GM20431 (cell line): ENCODE measurements around the gene RAD51D.
"Not testable (repeated sequence)": the region's sequence is repeated elsewhere in the genome, so short reads cannot be mapped to it uniquely, and the experiment has no call there.

Source experiments
- in situ Hi-C: fragments of 300-500 bp; cut with MseI, MboI; formaldehyde crosslinking; loops from one replicate; pipeline ENCODE4 v1.15.0; 2020; ENCODE audit warnings: low sequenced_read_pairs; ENCODE audit not compliant: unreplicated experiment

RAD51D gene

DNA sequence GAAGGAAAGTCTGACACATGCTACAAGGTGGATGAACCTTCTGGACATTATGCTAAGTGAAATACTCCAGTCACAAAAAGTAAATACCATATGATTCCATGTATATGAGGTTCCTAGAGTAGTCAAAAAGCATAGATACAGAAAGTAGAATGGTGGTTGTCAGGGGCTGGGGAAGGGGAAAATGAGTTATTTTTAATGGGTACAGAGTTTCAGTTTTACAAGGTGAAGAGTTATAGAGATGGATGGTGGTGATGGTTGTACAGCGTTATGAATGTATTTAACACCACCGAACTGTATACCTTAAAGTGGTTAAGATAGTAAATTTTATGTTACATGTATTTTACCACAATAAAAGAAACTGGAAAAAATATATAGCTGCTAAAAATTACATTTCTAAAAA is 17.9 kb downstream of the RAD51D start:
- in situ Hi-C loops: loop anchor here (25.0 kb wide), 1 partner anchor 564 kb away; no protein-coding TSS in a partner anchor

- in situ Hi-C loops: loop anchor here (25.0 kb wide), 1 partner anchor 564 kb away; no protein-coding TSS in a partner anchor
Observed at GRCh38 chr17:35101036-35101435, 18.6 kb downstream of the RAD51D start.

DNA sequence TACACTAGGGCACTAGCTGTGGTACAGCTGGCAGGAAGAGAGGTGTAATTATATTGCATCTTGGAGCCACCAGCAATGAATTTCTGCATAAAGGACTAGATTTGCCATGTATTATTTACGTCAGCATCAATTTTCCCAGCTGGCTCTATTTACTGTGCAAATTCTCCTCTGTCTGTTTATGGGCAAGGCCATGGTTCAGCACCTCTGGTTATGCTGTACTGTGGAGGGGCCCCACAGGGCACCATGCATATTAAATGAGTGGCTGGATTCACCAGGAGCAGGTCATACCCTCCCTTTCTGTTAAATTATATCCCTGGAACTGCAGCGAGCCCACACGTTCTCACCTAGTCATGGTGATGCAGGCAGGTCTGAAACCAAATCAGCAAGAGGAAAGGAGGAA is 19.8 kb downstream of the RAD51D start:
- in situ Hi-C loops: loop anchor here (25.0 kb wide), 1 partner anchor 563 kb away; no protein-coding TSS in a partner anchor

DNA sequence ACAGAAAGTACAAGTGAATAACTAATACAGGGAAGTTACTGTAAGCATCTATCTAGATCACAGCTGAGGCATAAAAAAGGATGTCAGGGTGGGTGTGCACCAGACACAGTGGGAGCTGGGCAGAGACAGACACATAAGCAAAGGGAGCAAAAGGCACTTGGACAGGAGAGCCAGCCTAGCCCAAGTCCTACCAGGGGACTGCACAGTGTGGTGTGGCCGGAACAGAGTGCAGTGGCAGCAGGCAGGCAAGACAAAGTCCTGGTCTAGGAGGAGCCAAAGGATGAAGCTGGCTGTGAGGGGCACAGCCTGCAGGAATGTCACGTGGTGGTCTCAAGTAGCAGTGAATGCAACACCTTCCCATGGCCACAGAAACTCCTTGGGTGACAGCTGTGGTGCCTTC is 21.9 kb downstream of the RAD51D start:
- in situ Hi-C loops: no loop called here

DNA sequence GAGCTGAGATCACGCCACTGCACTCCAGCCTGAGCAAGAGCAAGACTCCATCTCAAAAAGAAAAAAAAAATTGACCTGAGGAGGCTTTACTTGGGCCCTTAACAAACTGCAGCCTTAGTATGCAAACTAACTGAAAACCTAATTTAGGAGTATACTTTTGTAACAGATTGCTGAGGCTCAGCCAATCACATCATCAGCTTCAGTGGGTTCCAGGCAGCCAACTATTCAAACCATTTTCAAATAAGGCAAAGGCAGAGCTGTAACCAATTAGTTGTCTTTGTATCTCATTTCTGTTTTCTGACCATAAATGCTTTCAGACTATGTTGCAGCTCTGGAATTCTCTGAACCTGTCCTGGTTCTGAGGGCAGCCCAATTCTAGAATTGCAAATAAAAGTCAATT is 23.9 kb downstream of the RAD51D start:
- in situ Hi-C loops: no loop called here

GRCh38 chr17:35094902-35095301 is 24.8 kb downstream of the RAD51D start:
- in situ Hi-C loops: no loop called here

DNA sequence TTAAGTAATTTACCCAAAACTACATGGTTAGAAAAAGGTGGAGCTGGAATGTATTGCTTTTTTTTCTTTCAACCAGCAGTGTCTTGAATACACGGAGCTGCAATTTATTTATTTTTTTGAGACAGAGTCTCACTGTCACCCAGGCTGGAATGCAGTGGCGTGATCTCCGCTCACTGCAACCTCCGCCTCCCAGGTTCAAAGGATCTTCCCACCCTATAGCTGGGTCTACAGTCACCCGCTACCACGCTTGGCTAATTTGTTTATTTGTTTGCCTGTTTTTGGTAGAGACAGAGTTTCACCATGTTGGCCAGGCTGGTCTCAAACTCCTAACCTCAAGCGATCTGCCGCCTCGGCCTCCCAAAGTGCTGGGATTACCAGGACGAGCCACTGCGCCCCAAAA is 29.0 kb downstream of the RAD51D start:
- in situ Hi-C loops: not testable (repeated sequence)

- in situ Hi-C loops: no loop called here
Observed at GRCh38 chr17:35089586-35090296, 29.9 kb downstream of the RAD51D start.

GRCh38 chr17:35088881-35089585 is 30.6 kb downstream of the RAD51D start:
- in situ Hi-C loops: no loop called here

DNA sequence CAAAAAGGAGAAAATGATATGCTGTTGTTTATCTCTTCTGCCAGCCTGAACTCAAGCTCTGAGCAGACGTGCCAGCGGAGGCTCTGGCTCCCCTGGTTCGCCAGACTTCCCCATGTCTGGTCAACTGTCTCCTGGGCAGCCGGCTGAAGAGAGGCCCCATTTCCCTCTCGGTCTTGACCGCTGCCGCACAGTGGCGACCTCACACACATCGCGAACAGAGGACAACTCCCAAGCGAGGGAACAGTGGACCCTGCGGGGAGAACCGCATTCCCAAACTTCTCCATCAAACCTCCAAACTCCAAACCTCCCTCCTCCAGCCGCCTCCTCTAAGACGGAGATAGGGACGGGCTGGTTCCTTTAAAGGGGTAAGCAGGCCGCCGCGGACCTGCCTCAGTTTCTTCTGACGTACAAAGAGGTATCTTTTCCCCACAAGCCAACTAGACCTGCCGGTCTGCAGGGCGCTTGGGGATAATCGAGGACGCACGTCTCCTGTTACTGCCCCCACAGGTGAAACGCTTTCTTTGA is 31.2 kb downstream of the RAD51D start:
- in situ Hi-C loops: no loop called here

GRCh38 chr17:35087731-35088355 is 31.8 kb downstream of the RAD51D start:
- in situ Hi-C loops: no loop called here

DNA sequence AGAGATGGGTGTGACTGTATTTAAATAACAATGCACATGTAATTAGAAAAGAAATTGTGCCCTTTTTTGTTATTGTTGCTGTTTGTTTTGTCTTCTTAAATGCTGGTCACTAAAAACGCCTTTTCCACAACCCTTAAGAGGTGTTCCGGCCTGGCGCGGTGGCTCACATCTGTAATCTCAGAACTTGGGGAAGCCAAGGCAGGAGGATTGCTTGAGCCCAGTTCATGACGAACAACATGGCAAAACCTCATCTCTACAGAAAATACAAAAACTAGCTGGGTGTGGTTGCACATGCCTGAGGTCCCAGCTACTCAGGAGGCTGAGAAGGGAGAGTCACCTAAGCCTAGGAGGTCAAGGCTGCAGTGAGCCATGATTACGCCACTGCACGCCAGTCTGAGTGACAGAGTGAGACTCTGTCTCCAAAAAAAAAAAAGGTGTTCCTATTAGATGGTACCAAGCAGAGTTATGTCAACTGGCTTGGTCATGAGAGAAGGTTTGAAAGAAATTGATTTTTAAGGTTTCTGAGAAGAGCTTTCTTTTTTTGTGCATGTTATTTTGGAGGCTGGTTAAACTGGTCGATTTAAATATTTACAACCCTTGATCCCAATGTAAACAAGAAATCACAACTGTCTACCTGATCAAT is 32.6 kb downstream of the RAD51D start:
- in situ Hi-C loops: no loop called here

DNA sequence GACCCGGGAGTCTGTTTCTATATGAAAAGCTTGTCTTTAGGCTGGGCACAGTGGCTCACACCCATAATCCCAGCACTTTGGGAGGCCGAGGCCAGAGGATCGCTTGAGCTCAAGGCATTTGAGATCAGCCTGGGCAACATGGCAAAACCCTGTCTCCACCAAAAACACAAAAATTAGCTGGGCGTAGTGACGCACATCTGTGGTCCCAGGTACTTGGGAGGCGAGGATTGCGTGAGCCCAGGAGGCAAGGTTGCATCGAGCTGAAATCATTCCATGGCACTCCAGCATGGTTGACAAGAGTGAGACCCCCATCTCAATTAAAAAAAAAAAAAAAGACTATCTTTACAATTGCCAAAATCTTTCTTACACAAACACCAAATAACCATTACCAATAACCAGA is 33.5 kb downstream of the RAD51D start:
- in situ Hi-C loops: no loop called here

DNA sequence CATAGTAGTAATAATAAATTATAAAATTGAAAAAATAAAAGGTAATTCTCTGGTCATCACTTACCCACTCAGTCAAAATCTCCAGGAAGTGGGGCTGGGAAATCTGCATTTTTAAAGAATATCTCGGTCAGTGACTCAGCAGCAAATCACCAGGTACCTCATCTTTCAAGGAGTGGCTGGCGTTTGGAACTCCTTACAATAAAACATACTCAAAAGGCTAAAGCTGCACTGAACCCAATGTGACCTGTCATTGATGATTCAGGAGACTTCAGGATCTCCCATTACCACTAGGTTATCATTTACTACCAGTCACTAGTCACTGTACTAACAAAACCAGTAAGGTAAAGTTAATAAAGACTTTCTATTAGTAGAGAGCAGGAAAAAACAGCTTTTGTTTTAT is 34.7 kb downstream of the RAD51D start:
- in situ Hi-C loops: no loop called here

DNA sequence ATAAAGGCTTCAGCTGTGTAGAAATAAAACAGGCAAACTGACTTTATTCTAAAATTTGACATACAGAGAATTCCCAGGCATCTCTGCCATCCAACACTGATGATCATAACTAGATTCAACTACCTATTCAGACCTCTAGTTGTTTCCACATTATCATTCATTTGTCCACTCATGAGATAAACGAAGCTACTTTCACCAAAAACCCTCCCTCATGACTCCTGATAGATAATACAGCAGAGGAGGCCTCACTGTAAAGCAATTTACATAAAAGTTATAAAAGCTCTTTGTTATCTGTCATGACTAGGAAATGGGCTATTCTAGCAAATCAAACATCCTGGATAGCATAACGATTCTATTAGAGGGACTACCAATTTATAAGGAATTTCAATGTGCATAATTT is 36.6 kb downstream of the RAD51D start:
- in situ Hi-C loops: no loop called here

DNA sequence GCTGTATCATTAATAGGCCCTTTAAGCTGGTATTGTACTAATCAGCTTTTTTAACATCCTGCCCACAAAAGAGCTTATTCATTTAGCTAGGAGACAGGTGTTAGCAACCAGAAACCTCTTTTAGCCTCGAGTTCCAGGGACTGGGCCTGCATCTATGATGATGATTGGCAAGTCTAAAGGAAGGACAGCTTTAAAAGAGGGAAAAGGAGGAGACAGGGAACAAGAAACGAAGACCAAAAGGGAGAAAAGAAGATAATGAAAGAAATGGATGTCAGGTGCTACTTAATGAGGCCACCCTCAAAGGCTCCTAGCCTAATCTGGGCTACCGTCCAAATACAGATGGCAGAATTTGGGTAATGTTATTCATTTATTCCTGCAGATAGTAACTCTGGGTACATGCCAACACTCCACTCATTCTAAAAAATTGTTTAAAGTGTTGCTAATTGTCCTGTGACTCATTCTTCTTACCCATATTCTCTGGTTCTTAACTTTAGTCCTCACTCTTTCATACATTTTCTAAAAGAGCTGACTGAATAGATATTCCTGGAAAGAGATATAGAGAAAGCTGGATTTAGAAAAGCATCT is 37.5 kb downstream of the RAD51D start:
- in situ Hi-C loops: no loop called here

- in situ Hi-C loops: no loop called here
Observed at GRCh38 chr17:35081638-35082037, 38.0 kb downstream of the RAD51D start.

- in situ Hi-C loops: no loop called here
Observed at GRCh38 chr17:35080536-35080935, 39.1 kb downstream of the RAD51D start.

- in situ Hi-C loops: no loop called here
Observed at GRCh38 chr17:35079547-35080423, 39.9 kb downstream of the RAD51D start.
